Right lobe of liver (tissue), 6 donors: ENCODE measurements around the gene JUND. TPM values are rescaled to one million over a fixed set of nuclear protein-coding genes. Genes with fewer than 3 reads are reported as not detected.

ENCODE experiments used
- ATAC-seq, 4 donors: fragments of 200-7000 bp; cut with Tn5 transposase; one replicate each; pipeline ENCODE4 v1.9.1; 2020; ENCODE audit warnings: mild to moderate bottlenecking in 4 of 4, moderate library complexity in 4 of 4
- DNase-seq, 3 donors: peaks; one replicate each; pipeline ENCODE4 v3.0.0-alpha.2; 2020
- H3K27ac ChIP-seq, 3 donors: fragments of 200-600 bp; one replicate each; pipeline ENCODE4 v1.8.0; 2022
- H3K27me3 ChIP-seq, 2 donors: fragments of 200-600 bp; one replicate each; pipeline ENCODE4 v1.8.0; 2022
- H3K36me3 ChIP-seq, 4 donors: fragments of 200-600 bp; sonication (generic) in 1 of 4; one replicate each; pipeline versions ENCODE4 v1.5.1 to v1.8.0; 2017 to 2022; ENCODE audit warnings: control low read depth in 1 of 4
- H3K4me1 ChIP-seq, 4 donors: fragments of 200-600 bp; sonication (generic) in 1 of 4; one replicate each; pipeline versions ENCODE4 v1.5.1 to v1.8.0; 2017 to 2022; ENCODE audit warnings: control low read depth in 1 of 4
- H3K4me3 ChIP-seq, 3 donors: fragments of 200-600 bp; one replicate each; pipeline ENCODE4 v1.8.0; 2022
- H3K9me3 ChIP-seq, 4 donors: fragments of 200-600 bp; sonication (generic) in 1 of 4; one replicate each; pipeline versions ENCODE4 v1.5.1 to v1.8.0; 2017 to 2022; ENCODE audit warnings: control low read depth in 1 of 4
- CTCF ChIP-seq, 4 donors: fragments of 200-600 bp in 3 of 4; fragments of 450-650 bp in 1 of 4; IDR thresholded peaks; one replicate each; pipeline versions ENCODE4 v1.5.1 to v1.8.0; 2016 to 2022; ENCODE audit warnings: antibody characterized with exemption in 4 of 4, mild to moderate bottlenecking in 2 of 4
- POLR2A ChIP-seq: fragments of 450-650 bp; IDR thresholded peaks from one replicate; pipeline ENCODE4 v1.6.1; 2017; ENCODE audit warnings: antibody characterized with exemption, mild to moderate bottlenecking
- WGBS: methylation state at CpG from one replicate; pipeline ENCODE4 v1.1.6; 2018; ENCODE audit warnings: low coverage, low lambda C conversion rate; ENCODE audit not compliant: insufficient coverage; ENCODE audit errors: missing lambda C conversion rate; 5-methylcytosine and 5-hydroxymethylcytosine counted together
- intact Hi-C, 2 donors: fragments of 100-400 bp; cut with DNase I; formaldehyde crosslinking; loops; one replicate each; pipeline versions ENCODE4 v1.11.2 to v1.14.1; 2022
- total RNA-seq, 6 experiments: library from RNA; depleted of rRNA in 2 of 6; stranded (reverse); fragments of >200 nt in 2 of 6; fragmentation: NEBNext Ultra II Directional in 3 of 6; extraction: Animal tissue kit (Norgen Biotek cat#: 25700) in 3 of 6; gene quantifications; one replicate each; pipeline versions ENCODE4 v1.1.0 to v1.2.4, GENCODE V29; 2016 to 2023
- donor health status: DM: no; HTN: yes; CAD: no.
- donor health status: DM: no; HTN: no; CAD: no.
- donor health status: DM: no; HTN: no; CAD: no.
- donor health status: DM: no; HTN: yes; CAD: no.
- donor health status: DM: no; HTN: yes; CAD: no.

The JUND gene
- total RNA-seq, 6 experiments from 2014 or later: 29.3 to 188 (median 134) TPM

DNA sequence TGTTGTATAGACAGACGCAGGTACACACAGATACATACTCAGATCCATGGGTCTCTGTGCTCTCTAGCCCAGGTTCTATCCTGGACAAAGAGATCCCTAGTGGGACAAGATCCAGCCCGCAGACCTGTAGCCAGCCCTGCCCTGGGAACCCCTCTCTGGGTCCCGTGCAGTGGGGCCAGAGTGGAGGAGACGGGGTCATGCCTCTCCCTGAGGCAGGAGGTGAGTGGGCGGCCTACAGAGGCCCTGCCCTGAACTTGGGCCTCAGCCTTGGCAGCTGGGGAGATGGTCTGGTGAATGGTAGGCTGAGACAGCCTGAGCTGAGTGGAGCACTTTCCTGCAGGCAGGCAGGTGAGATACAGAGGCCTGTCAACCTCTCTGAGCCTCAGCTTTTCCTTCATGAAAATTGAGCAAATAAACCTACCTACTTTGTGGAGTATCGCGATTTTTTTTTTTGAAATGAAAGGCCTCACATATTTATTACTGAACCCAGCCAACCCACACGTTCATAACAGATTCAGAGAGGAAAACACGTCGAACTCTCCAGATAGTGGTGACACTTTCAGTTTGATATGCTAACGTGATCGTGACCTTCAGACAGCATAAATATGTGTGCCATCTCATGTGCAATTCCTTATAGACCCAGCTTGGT, 3.4 kb upstream of the JUND start:
- 38% methylated on average over 8 of the region's 12 CpGs for WGBS
- Histone ChIP-seq H3K9me3 (no peaks in the 10 kb centered on the region), H3K27me3 (no peaks in the 10 kb centered on the region), H3K27ac (peak overlapping the region in 2 of 3 donors; percentile 35 to 39), H3K36me3 (no peaks in the 10 kb centered on the region), H3K4me1 (peaks cover 0 to 9% (median 4%) of the 10 kb centered on the region in 4 donors), H3K4me3 (no peak overlapping the region)
- TF ChIP-seq CTCF (IDR thresholded peaks at IDR 0.05): no peak
- no peak for TF ChIP-seq POLR2A
- ATAC-seq (no peak), DNase-seq (no peak)
- intact Hi-C loops: loop anchor here in 1 of 2 donors (5.0 kb wide), 1 partner anchor 37 kb away; the partner anchor contains the start of gene LSM4

GRCh38 chr19:18283338-18283737, 1.9 kb upstream of the JUND start:
- no peak for ATAC-seq
- Histone ChIP-seq H3K27me3 (no peaks in the 10 kb centered on the region), H3K27ac (peak overlapping the region in 2 of 3 donors; percentile 97 to 99), H3K4me1 (peaks cover 0 to 18% (median 10%) of the 10 kb centered on the region in 4 donors), H3K9me3 (no peaks in the 10 kb centered on the region), H3K36me3 (peaks cover 0 to 7% (median 0%) of the 10 kb centered on the region in 4 donors), H3K4me3 (no peak overlapping the region)
- 89% methylated on average over 4 of the region's 5 CpGs for WGBS
- TF ChIP-seq POLR2A: no peak
- TF ChIP-seq CTCF (IDR thresholded peaks at IDR 0.05): no peak
- intact Hi-C loops: no loop called here
- no peak for DNase-seq

- intact Hi-C loops: no loop called here
- no peak for ATAC-seq
- no peak overlapping the region for H3K4me3 ChIP-seq
Observed at GRCh38 chr19:18282788-18283141, 1.3 kb upstream of the JUND start.

GRCh38 chr19:18282021-18282787, 782 bp upstream of the JUND start:
- DNase-seq (peak in 2 of 3 donors; percentile 49 to 73), ATAC-seq (peak; percentile 1 to 8 (median 4))
- H3K27me3 ChIP-seq: no peaks in the 10 kb centered on the region
- H3K4me1 ChIP-seq: peaks cover 0 to 30% (median 15%) of the 10 kb centered on the region in 4 donors
- TF ChIP-seq POLR2A: no peak
- TF ChIP-seq CTCF (IDR thresholded peaks at IDR 0.05): peak in 3 of 4 donors; percentile 7 to 23 (median 12)
- WGBS: 2% methylated on average over 8 of the region's 27 CpGs
- no peaks in the 10 kb centered on the region for H3K9me3 ChIP-seq
- intact Hi-C loops: no loop called here
- peak overlapping the region; percentile 27 to 54 (median 52) for H3K4me3 ChIP-seq
- H3K27ac ChIP-seq: peak overlapping the region; percentile 97 to 100 (median 99)
- peaks cover 0 to 8% (median 0%) of the 10 kb centered on the region in 4 donors for H3K36me3 ChIP-seq

More at GRCh38 chr19:18282788-18283141, 1.3 kb upstream of the JUND start:
- DNase-seq: no peak
- Histone ChIP-seq H3K4me1 (peaks cover 0 to 24% (median 12%) of the 10 kb centered on the region in 4 donors), H3K27me3 (no peaks in the 10 kb centered on the region), H3K27ac (peak overlapping the region; percentile 97 to 100 (median 99)), H3K9me3 (no peaks in the 10 kb centered on the region), H3K36me3 (peaks cover 0 to 8% (median 0%) of the 10 kb centered on the region in 4 donors)
- WGBS: 48% methylated on average over 4 of the region's 4 CpGs
- no peak for TF ChIP-seq CTCF (IDR thresholded peaks at IDR 0.05)
- no peak for TF ChIP-seq POLR2A
